Measurements from ENCODE around the gene ZDHHC14.

ZDHHC14 gene

GRCh38 chr6:157645201-157645795 lies 264.3 kb downstream of the ZDHHC14 start:
- no peak for DNase-seq (ENCODE audit: low read depth)

GRCh38 chr6:157646012-157646411 lies 265.0 kb downstream of the ZDHHC14 start:
- no peak for DNase-seq (ENCODE audit: low read depth)

GRCh38 chr6:157647261-157647915 lies 266.4 kb downstream of the ZDHHC14 start:
- DNase-seq (ENCODE audit: low read depth), result no peak

- DNase-seq (ENCODE audit: low read depth), result no peak
Observed at GRCh38 chr6:157648561-157648960, 267.6 kb downstream of the ZDHHC14 start.

- no peak for DNase-seq (ENCODE audit: low read depth)
Observed at GRCh38 chr6:157649311-157650260, 268.6 kb downstream of the ZDHHC14 start.

- no peak for DNase-seq (ENCODE audit: low read depth)
Observed at GRCh38 chr6:157650261-157650640, 269.3 kb downstream of the ZDHHC14 start.

- DNase-seq (ENCODE audit: low read depth), result no peak
Observed at GRCh38 chr6:157650801-157651200, 269.8 kb downstream of the ZDHHC14 start.

GRCh38 chr6:157651731-157652490 lies 270.9 kb downstream of the ZDHHC14 start:
- DNase-seq (ENCODE audit: low read depth), result no peak

- no peak for DNase-seq (ENCODE audit: low read depth)
Observed at GRCh38 chr6:157652601-157653363, 271.8 kb downstream of the ZDHHC14 start.

- DNase-seq (ENCODE audit: low read depth), result no peak
Observed at GRCh38 chr6:157653521-157653920, 272.5 kb downstream of the ZDHHC14 start.

GRCh38 chr6:157655139-157655538 lies 274.1 kb downstream of the ZDHHC14 start:
- no peak for DNase-seq (ENCODE audit: low read depth)

- no peak for DNase-seq (ENCODE audit: low read depth)
Observed at GRCh38 chr6:157656437-157656997, 275.5 kb downstream of the ZDHHC14 start.

- no peak for DNase-seq (ENCODE audit: low read depth)
Observed at GRCh38 chr6:157657754-157658153, 276.8 kb downstream of the ZDHHC14 start.

- no peak for DNase-seq (ENCODE audit: low read depth)
Observed at GRCh38 chr6:157658301-157658700, 277.3 kb downstream of the ZDHHC14 start.

GRCh38 chr6:157659536-157660271 lies 278.7 kb downstream of the ZDHHC14 start:
- DNase-seq (ENCODE audit: low read depth), result no peak

- no peak for DNase-seq (ENCODE audit: low read depth)
Observed at GRCh38 chr6:157660414-157660813, 279.4 kb downstream of the ZDHHC14 start.

- DNase-seq (ENCODE audit: low read depth), result no peak
Observed at GRCh38 chr6:157661652-157662051, 280.7 kb downstream of the ZDHHC14 start.

GRCh38 chr6:157663261-157663660 lies 282.3 kb downstream of the ZDHHC14 start:
- no peak for DNase-seq (ENCODE audit: low read depth)

- DNase-seq (ENCODE audit: low read depth), result no peak
Observed at GRCh38 chr6:157665180-157665579, 284.2 kb downstream of the ZDHHC14 start.

GRCh38 chr6:157666729-157667128 lies 285.7 kb downstream of the ZDHHC14 start:
- no peak for DNase-seq (ENCODE audit: low read depth)

Measured in stimulated activated CD8-positive, alpha-beta memory T cell treated with anti-CD3 and anti-CD28 coated beads, Interleukin-12 subunit alpha, Interleukin-12 subunit beta, amount 100 ng/mL, for 4 hours (primary cell).